ENCODE measurements around the gene UBE2D2.
"Not testable (repeated sequence)": the region's sequence is repeated elsewhere in the genome, so short reads cannot be mapped to it uniquely, and the experiment has no call there.

The UBE2D2 gene

GRCh38 chr5:139584137-139584536 is 23.0 kb downstream of the UBE2D2 start:
- no peak for DNase-seq

DNA sequence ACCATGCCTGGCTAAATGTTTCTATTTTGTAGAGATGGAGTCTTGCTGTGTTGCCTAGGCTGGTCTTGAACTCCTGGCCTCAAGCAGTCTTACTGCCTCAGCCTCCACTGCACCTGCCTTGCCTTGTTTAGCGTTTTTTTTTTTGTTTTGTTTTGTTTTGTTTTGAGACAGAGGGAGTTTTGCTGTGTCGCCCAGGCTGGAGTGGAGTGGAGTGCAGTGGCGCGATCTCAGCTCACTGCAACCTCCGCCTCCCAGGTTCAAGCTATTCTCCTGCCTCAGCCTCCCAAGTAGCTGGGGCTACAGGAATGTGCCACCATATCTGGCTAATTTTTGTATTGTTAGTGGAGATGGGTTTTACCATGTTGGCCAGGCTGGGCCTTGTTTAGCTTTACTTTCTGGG is 27.0 kb downstream of the UBE2D2 start:
- not testable (repeated sequence) for DNase-seq

DNA sequence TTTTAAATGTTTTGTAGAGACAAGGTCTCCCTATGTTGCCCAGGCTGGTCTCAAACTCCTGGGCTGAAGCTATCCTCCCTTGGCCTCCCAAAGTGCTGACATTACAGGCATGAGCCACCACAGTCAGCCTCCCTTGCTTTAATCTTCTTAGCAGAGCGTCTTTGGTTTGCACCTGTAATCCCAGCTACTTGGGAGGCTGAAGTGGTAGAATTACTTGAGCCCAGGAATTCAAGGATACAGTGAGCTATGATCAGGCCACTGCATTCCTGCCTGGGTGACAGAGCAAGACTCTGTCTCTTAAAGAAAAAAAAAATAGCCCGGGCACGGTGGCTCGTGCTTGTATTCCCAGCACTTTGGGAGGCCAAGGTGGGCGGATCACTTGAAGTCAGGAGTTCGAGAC is 27.8 kb downstream of the UBE2D2 start:
- no peak for DNase-seq

DNA sequence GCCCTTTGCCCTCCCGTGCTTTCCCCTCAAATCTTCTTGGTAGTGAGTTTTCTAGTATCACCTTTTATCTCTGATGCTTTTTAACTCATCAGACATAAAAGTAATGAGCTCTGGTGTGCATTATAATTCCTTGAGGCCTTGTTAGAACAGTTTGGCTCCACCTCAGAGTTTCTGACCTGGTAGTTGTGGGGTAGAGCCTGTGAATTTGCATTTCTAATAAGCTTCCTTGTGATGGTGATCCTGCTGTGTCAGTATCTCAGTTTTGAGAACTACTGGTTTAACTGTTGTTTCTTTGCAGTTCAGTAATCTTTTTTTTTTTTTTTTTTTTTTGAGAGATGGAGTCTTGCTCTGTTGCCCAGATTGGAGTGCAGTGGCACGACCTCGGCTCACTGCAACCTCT is 31.1 kb downstream of the UBE2D2 start:
- no peak for DNase-seq

GRCh38 chr5:139593076-139593475 is 31.9 kb downstream of the UBE2D2 start:
- DNase-seq: not testable (repeated sequence)

DNA sequence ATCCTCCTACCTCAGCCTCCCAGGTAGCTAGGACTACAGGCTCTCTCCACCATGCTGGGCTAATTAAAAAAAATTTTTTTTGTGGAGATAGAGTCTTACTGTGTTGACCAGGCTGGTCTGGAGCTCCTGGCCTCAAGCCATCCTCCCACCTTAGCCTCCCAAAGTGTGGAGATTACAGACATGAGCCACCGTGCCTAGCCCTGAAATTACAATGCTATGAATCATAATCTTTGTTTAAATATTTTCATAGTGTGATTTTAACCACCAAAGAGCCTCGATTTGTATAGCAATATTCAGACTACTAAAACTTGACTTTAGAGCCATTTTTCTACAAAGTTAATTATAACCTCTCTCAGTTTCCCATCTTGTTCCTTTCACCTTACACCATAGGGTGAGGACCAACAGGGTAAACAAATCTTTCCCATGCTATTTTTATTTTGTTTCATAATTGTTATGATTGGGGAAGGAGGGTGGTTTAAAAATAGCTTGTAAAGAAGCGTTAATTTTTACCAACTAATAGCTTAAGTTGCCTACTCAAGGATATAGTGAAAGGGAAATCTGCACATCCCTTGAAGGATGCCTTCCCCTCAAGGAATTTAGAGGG is 32.7 kb downstream of the UBE2D2 start:
- no peak for DNase-seq

GRCh38 chr5:139597134-139597533 is 36.0 kb downstream of the UBE2D2 start:
- no peak for DNase-seq

- DNase-seq: not testable (repeated sequence)
Measured at GRCh38 chr5:139598601-139598965, 37.4 kb downstream of the UBE2D2 start.

DNA sequence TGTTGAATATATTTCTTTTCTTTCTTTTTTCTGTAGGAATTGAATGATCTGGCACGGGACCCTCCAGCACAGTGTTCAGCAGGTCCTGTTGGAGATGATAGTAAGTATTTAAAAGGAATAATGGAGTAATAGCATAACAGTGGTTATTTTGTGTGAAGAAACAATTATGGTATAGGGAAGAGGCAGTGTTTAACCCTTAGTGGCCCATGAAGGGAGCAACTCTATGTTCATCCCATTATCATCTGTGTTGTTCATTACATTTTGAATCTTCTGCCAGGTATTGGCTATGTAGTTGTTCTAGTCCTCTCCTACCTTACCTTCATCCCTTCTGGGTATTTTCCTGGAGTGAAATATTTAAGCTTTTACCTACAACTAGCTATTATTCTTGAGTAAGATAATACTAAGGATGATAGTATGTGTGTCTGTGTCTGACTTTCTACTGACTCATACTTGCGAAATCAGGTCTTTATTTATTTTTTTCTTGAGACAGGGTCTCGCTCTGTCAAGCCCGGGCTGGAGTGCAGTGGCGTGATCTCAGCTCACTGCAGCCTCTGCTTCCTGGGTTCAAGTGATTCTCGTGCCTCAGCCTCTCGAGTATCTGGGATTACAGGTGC is 39.3 kb downstream of the UBE2D2 start:
- no peak for DNase-seq

GRCh38 chr5:139601429-139601828 is 40.3 kb downstream of the UBE2D2 start:
- DNase-seq: no peak

- DNase-seq: not testable (repeated sequence)
Measured at GRCh38 chr5:139601948-139602347, 40.8 kb downstream of the UBE2D2 start.

GRCh38 chr5:139605887-139606286 is 44.7 kb downstream of the UBE2D2 start:
- DNase-seq: no peak

DNA sequence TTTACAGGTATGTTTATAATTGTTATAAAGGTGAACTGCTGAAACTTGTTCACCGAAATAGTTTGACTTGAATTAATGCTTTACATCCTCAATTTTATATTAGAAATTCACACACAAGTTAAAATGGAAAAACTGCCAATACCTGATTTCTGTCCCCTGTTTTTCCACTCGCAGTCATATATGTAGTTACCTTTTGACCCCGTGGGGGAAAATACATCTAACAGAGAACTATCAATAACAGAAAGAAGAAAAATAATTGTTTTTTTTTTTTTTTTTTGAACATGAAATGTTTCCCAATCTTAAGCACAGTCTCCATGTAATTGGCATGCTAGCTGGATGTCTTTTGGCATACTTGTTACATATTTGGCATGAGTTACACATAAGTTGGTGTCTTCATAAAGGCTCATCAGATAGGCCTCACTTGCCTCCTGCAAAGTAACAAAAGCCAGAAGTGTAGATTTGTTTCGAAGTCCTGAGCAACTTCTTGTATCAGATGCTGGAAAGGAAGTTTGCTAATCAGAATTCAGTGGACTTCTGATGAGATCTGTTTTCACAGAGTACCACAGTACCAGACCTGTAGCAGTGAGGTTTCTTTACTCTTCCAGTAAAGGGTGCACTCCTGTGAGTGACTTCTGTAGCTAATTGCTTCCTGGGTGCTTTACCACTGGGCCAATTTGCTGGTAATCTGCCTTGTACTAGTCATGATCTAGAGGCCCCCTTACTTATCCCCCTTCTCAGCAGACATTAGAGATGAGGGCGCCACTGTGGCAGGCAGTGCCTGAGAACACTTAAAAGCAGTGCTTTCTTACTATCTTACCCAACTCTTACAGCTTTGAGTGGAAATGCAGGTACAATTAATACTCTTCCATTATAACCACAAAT is 50.8 kb downstream of the UBE2D2 start:
- no peak for DNase-seq

GRCh38 chr5:139619861-139620260 is 58.7 kb downstream of the UBE2D2 start:
- DNase-seq: no peak

DNA sequence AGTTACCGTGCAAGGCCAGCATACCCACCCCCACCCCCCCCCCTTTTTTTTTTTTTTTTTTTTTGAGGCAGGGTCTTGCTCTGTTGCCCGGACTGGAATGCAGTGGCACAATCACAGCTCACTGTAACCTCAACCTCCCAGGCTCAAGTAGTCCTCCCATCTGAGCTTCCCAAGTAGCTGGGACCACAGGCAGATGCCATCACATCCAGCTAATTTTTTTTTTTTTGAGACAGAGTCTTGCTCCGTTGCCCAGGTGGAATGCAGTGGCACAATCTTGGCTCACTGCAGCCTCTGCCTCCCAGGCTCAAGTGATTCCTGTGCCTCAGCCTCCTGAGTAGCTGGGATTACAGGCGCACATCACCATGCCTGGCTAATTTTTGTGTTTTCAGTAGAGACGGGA is 64.3 kb downstream of the UBE2D2 start:
- not testable (repeated sequence) for DNase-seq

- no peak for DNase-seq
Measured at GRCh38 chr5:139630855-139631254, 69.7 kb downstream of the UBE2D2 start.

- no peak for DNase-seq
Measured at GRCh38 chr5:139631520-139632165, 70.5 kb downstream of the UBE2D2 start.

- DNase-seq: peak; percentile 43
Measured at GRCh38 chr5:139633295-139634027, 72.3 kb downstream of the UBE2D2 start.

- no peak for DNase-seq
Measured at GRCh38 chr5:139634028-139634325, 72.8 kb downstream of the UBE2D2 start.

- no peak for DNase-seq
Measured at GRCh38 chr5:139634541-139634940, 73.4 kb downstream of the UBE2D2 start.

- no peak for DNase-seq
Measured at GRCh38 chr5:139635191-139635590, 74.1 kb downstream of the UBE2D2 start.

DNA sequence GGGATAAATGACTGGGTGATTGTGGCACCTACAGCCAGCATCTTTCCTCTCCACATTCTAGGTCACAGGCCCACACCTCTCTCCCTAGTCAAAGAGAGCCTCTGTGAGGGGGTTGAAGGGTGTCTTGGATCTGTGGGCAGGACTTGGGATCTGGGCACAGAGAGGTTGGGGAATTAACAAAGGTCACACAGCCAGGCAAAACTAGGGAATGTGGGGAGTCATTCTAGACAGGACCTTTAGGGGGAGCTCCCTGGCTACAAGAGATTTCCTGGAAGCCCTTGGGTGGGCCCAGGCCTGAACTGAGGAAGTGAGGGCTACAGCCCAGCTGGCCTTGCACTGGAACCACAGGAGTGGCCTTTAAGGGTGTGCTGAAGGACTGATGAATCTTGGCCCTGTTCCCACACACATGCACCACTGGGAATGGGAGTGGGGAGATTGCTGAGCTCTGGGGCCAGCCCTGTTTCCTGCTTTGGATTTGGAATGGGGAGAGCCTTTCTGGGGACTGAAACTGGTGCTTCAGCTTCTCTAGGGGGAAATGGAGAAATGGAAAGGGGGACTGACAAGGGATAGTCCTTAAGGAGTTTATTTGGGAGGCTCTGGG is 74.6 kb downstream of the UBE2D2 start:
- no peak for DNase-seq

Data from effector CD8-positive, alpha-beta T cell (primary cell).